Uterine smooth muscle cell (primary cell): ENCODE data around the gene AMY1C. TPM values are rescaled to one million over a fixed set of nuclear protein-coding genes. Genes with fewer than 3 reads are reported as not detected.

Experiments used
- total RNA-seq: library from RNA; depleted of rRNA; stranded (reverse); fragments of >200 nt; gene quantifications from 2 replicates; pipeline ENCODE4 v1.2.3, GENCODE V29; 2014

The AMY1C gene
- not detected in 2 replicates for total RNA-seq

DNA sequence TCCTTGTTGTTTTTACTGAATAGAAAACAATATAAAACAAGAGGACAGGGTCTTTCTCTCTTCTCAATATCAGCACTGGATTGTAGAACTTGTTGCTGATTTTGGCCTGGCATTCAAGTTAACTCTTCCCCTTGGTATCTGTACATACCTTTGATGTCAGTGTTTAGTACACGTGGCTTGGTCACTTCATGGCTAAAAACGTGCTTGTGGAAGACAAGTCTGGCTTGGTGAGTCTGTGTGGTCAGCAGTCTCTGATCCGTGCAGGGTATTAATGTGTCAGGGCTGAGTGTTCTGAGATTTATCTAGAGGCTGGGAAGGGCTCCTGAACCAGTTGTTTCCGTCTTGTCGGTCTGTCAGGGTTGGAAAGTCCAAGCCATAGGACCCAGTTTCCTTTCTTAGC, at the start of gene AMY1C:
TSS of gene AMY1C (plus strand) at position 301 of the 400 bp plus-strand sequence. CDS start 572 bp downstream, outside the sequence.

Other genes with a start within 250 kb of the AMY1C start
- gene RNPC3, start 224.2 kb upstream of the AMY1C start, total RNA-seq, result 4.7 and 5.2 TPM in 2 replicates
- 2.9 and 7.1 TPM in 2 replicates for gene AMY2B, start 178.3 kb upstream of the AMY1C start, total RNA-seq
- gene AMY2A, start 132.5 kb upstream of the AMY1C start, total RNA-seq, result not detected in 2 replicates
- not detected in 2 replicates for gene AMY1A, start 94.1 kb upstream of the AMY1C start, total RNA-seq
- gene AMY1B, start 53.7 kb upstream of the AMY1C start, total RNA-seq, result not detected in 2 replicates